Liver (tissue), 3 donors: ENCODE results near the gene INSL4.

Source experiments
- JUND ChIP-seq, 2 donors: IDR thresholded peaks; 2 replicates each; pipeline ENCODE4 v1.6.1; 2016; ENCODE audit warnings: antibody characterized with exemption in 2 of 2
- SP1 ChIP-seq: IDR thresholded peaks from 2 replicates; pipeline ENCODE4 v1.6.1; 2018; ENCODE audit warnings: antibody characterized with exemption, mild to moderate bottlenecking
- TF ChIP-seq, protein P1 (sequence below): fragments of 150-350 bp; IDR thresholded peaks from 2 replicates; pipeline ENCODE4 v1.5.1; 2017; ENCODE audit warnings: improper control_type of control experiment, low read depth, low read length; ENCODE audit not compliant: missing input control
- TF ChIP-seq, protein P2 (sequence below): IDR thresholded peaks from 2 replicates; pipeline ENCODE4 v1.6.1; 2016; ENCODE audit warnings: antibody characterized with exemption, mild to moderate bottlenecking
- donor health status: healthy.
- donor health status: healthy.

DNA sequence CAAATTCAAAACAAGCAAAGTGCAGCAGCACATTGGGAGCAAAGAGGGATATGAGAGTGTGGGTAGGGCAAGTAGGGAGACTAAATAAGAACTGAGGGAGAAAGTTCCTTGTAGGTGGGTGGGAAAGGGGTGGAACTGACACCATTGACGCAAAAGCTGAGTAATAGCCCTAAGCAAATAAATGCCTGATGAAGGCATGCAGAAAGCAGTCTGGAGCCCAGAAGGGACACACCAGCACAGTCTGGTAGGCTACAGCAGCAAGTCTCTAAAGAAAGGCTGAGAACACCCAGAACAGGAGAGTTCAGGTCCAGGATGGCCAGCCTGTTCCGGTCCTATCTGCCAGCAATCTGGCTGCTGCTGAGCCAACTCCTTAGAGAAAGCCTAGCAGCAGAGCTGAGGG is at the start of gene INSL4:
- TF ChIP-seq JUND (IDR thresholded peaks at IDR 0.05) (no peak), SP1 (no peak)
- TF ChIP-seq, protein P1, sequence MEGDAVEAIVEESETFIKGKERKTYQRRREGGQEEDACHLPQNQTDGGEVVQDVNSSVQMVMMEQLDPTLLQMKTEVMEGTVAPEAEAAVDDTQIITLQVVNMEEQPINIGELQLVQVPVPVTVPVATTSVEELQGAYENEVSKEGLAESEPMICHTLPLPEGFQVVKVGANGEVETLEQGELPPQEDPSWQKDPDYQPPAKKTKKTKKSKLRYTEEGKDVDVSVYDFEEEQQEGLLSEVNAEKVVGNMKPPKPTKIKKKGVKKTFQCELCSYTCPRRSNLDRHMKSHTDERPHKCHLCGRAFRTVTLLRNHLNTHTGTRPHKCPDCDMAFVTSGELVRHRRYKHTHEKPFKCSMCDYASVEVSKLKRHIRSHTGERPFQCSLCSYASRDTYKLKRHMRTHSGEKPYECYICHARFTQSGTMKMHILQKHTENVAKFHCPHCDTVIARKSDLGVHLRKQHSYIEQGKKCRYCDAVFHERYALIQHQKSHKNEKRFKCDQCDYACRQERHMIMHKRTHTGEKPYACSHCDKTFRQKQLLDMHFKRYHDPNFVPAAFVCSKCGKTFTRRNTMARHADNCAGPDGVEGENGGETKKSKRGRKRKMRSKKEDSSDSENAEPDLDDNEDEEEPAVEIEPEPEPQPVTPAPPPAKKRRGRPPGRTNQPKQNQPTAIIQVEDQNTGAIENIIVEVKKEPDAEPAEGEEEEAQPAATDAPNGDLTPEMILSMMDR: no peak
- TF ChIP-seq, protein P2, sequence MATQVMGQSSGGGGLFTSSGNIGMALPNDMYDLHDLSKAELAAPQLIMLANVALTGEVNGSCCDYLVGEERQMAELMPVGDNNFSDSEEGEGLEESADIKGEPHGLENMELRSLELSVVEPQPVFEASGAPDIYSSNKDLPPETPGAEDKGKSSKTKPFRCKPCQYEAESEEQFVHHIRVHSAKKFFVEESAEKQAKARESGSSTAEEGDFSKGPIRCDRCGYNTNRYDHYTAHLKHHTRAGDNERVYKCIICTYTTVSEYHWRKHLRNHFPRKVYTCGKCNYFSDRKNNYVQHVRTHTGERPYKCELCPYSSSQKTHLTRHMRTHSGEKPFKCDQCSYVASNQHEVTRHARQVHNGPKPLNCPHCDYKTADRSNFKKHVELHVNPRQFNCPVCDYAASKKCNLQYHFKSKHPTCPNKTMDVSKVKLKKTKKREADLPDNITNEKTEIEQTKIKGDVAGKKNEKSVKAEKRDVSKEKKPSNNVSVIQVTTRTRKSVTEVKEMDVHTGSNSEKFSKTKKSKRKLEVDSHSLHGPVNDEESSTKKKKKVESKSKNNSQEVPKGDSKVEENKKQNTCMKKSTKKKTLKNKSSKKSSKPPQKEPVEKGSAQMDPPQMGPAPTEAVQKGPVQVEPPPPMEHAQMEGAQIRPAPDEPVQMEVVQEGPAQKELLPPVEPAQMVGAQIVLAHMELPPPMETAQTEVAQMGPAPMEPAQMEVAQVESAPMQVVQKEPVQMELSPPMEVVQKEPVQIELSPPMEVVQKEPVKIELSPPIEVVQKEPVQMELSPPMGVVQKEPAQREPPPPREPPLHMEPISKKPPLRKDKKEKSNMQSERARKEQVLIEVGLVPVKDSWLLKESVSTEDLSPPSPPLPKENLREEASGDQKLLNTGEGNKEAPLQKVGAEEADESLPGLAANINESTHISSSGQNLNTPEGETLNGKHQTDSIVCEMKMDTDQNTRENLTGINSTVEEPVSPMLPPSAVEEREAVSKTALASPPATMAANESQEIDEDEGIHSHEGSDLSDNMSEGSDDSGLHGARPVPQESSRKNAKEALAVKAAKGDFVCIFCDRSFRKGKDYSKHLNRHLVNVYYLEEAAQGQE: no peak
